Sigmoid colon (tissue), 7 donors: ENCODE measurements around the gene CDH23. TPM values are rescaled to one million over a fixed set of nuclear protein-coding genes. Genes with fewer than 3 reads are reported as not detected.

Experiments used
- DNase-seq: peaks from one replicate; pipeline ENCODE4 v3.0.0-alpha.2; 2019
- H3K27ac ChIP-seq, 4 donors: fragments of 200-600 bp; sonication (generic); one replicate each; pipeline ENCODE4 v1.5.1; 2016 to 2019; ENCODE audit warnings: mild to moderate bottlenecking in 1 of 4
- H3K27me3 ChIP-seq, 3 donors: fragments of 200-600 bp; sonication (generic); one replicate each; pipeline ENCODE4 v1.5.1; 2019; ENCODE audit warnings: mild to moderate bottlenecking in 1 of 3
- H3K36me3 ChIP-seq, 4 donors: fragments of 200-600 bp; sonication (generic); one replicate each; pipeline ENCODE4 v1.5.1; 2016 to 2019
- H3K4me1 ChIP-seq, 4 donors: fragments of 200-600 bp; sonication (generic); one replicate each; pipeline ENCODE4 v1.5.1; 2017 to 2019
- H3K4me3 ChIP-seq, 4 donors: fragments of 200-600 bp; sonication (generic); one replicate each; pipeline ENCODE4 v1.5.1; 2017 to 2019; ENCODE audit warnings: mild to moderate bottlenecking in 2 of 4, moderate library complexity in 1 of 4
- H3K9me3 ChIP-seq, 4 donors: fragments of 200-600 bp in 3 of 4; sonication (generic) in 3 of 4; one replicate each; pipeline versions ENCODE4 v1.5.1 to v1.6.1; 2013 to 2019
- EP300 ChIP-seq, 4 donors: sonication (generic); formaldehyde crosslinking; IDR thresholded peaks; one replicate each; pipeline ENCODE4 v1.6.1; 2017; ENCODE audit warnings: antibody characterized with exemption in 4 of 4
- POLR2A ChIP-seq, 2 donors: fragments of 450-650 bp; IDR thresholded peaks; one replicate each; pipeline ENCODE4 v1.6.1; 2016; ENCODE audit warnings: antibody characterized with exemption in 2 of 2, mild to moderate bottlenecking in 2 of 2, moderate library complexity in 2 of 2
- POLR2AphosphoS5 ChIP-seq, 4 donors: sonication (generic); formaldehyde crosslinking; IDR thresholded peaks; one replicate each; pipeline ENCODE4 v1.6.1; 2017; ENCODE audit warnings: antibody characterized with exemption in 4 of 4
- WGBS, 2 donors: extraction: QIAGEN DNeasy Blood & Tissue Kit; methylation state at CpG; one replicate each; pipeline ENCODE4 v1.1.7; 2013; 5-methylcytosine and 5-hydroxymethylcytosine counted together
- intact Hi-C: fragments of 100-400 bp; cut with DNase I; formaldehyde crosslinking; loops from one replicate; pipeline ENCODE4 v1.15.1; 2023
- polyA plus RNA-seq, 3 donors: library from polyadenylated mRNA; stranded (reverse); fragments of 200-250 nt; gene quantifications; one replicate each; pipeline ENCODE4 v1.2.3, GENCODE V29; 2013
- total RNA-seq, 4 donors: library from RNA; depleted of rRNA; stranded (reverse); fragments of >200 nt; gene quantifications; one replicate each; pipeline ENCODE4 v1.1.0, GENCODE V29; 2016
- TF ChIP-seq, protein P1 (sequence below), 4 experiments: fragments of 450-650 bp in 3 of 4; fragments of 200-600 bp in 1 of 4; IDR thresholded peaks; one replicate each; pipeline ENCODE4 v1.5.1; 2016 to 2019; ENCODE audit warnings: antibody characterized with exemption in 4 of 4, mild to moderate bottlenecking in 3 of 4, moderate library complexity in 2 of 4
- donor health status: healthy with polysubstance abuse.
- donor health status: Bipolar disorder and iron deficiency.
- donor health status: healthy.

Gene CDH23
- total and polyA plus RNA-seq, 7 donors = 1.5 to 7.2 (median 3.0) TPM

DNA sequence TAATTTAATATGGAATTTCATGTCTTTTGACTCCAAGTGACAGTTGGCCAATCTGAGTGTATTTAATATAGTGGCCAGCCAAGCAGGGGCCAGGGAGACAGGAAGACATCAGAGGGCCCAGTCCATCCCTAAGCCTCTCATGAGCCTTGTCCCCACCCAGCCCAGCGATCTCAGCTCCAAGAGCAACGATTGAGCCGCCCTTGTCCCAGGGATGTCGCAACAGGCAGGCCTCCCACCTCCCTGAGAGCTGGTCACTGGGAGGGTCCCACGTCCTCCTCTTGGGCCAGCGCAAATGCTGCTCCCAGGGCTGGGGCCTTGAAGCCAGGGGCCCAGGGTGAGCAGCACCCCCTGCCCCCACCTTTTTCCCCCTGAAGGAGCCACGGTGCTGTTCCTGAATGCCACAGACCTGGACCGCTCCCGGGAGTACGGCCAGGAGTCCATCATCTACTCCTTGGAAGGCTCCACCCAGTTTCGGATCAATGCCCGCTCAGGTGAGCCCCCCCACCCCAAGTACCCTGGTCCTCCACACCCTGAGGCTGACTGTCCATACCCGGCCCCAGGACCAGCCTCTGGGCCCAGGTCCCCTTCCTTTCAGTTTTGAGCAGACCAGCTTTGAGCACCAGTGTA, 293.5 kb downstream of the CDH23 start:
- Histone ChIP-seq H3K36me3 (no peaks in the 10 kb centered on the region), H3K27ac (no peak overlapping the region), H3K4me1 (no peaks in the 10 kb centered on the region), H3K4me3 (no peak overlapping the region), H3K27me3 (no peaks in the 10 kb centered on the region), H3K9me3 (peaks cover 0 to 4% (median 1%) of the 10 kb centered on the region in 4 donors)
- no peak for DNase-seq
- TF ChIP-seq EP300 (IDR thresholded peaks at IDR 0.05) (no peak), POLR2A (IDR thresholded peaks at IDR 0.05) (no peak), POLR2AphosphoS5 (IDR thresholded peaks at IDR 0.05) (no peak)
- TF ChIP-seq, protein P1, sequence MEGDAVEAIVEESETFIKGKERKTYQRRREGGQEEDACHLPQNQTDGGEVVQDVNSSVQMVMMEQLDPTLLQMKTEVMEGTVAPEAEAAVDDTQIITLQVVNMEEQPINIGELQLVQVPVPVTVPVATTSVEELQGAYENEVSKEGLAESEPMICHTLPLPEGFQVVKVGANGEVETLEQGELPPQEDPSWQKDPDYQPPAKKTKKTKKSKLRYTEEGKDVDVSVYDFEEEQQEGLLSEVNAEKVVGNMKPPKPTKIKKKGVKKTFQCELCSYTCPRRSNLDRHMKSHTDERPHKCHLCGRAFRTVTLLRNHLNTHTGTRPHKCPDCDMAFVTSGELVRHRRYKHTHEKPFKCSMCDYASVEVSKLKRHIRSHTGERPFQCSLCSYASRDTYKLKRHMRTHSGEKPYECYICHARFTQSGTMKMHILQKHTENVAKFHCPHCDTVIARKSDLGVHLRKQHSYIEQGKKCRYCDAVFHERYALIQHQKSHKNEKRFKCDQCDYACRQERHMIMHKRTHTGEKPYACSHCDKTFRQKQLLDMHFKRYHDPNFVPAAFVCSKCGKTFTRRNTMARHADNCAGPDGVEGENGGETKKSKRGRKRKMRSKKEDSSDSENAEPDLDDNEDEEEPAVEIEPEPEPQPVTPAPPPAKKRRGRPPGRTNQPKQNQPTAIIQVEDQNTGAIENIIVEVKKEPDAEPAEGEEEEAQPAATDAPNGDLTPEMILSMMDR (IDR thresholded peaks at IDR 0.05) = no peak
- intact Hi-C loops = no loop called here
- WGBS, 2 donors = 86 to 88% methylated on average over 13 of the region's 13 CpGs

DNA sequence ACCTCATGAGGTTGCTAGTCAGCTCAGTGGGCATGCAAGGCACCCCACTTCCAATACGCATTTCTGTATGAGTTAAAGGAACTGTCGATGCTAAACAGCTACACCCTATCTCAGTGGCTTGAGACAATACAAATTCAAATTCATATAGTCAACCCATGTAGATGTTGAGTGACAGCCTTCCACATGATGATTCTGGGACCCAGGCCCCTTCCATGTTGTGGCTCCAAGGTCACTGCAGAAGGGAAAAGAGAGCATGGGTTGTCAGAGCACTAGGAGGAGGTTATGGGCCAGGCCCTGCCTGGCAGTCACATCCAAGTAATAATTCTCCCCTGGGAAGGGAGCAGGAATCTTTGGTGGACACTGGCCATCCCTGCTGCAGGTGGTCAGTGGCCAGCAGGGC, 294.7 kb downstream of the CDH23 start:
- 92 to 94% methylated on average over 2 of the region's 2 CpGs for WGBS, 2 donors
- no peaks in the 10 kb centered on the region for H3K27me3 ChIP-seq
- H3K4me3 ChIP-seq = no peak overlapping the region
- no peaks in the 10 kb centered on the region for H3K4me1 ChIP-seq
- H3K9me3 ChIP-seq = peaks cover 0 to 4% (median 1%) of the 10 kb centered on the region in 4 donors
- no peaks in the 10 kb centered on the region for H3K36me3 ChIP-seq
- intact Hi-C loops = no loop called here
- DNase-seq = no peak
- no peak overlapping the region for H3K27ac ChIP-seq
- no peak for TF ChIP-seq EP300 (IDR thresholded peaks at IDR 0.05)
- no peak for TF ChIP-seq POLR2A (IDR thresholded peaks at IDR 0.05)
- TF ChIP-seq POLR2AphosphoS5 (IDR thresholded peaks at IDR 0.05) = no peak
- TF ChIP-seq, protein P1 (IDR thresholded peaks at IDR 0.05) = no peak

DNA sequence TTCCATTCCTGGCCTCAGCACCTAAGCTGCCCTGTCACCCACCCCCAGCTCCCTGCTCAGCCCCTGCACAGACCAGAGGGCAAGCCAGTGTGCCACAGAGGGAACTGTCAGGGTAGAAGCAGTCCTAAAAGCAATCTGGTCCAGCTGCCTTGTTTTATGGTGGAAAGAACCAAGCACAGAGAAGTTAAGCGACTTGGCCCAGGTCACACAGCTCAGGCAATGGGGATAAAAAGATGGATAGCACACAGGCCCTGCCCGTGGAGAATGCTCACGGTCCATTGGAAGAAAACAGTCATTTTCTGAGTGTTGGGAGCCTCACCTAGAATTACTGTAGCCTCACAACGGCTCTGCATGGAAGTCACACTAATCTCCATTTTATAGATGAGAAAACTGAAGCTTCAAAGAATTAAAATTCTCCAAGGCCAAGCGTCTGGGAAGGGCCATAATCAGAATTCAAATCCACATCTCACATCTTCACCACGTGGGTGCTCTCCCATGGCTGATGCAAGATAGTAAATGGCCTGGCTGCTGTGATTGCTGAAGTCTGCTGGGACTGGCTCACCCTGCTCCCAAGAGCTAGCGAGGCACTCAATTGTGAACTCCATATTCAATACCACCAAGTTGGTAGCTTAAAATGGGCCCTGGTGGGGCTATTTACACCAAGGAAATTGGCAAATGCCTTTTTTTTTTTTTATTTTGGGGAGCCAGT, 296.0 kb downstream of the CDH23 start:
- no peaks in the 10 kb centered on the region for H3K36me3 ChIP-seq

DNA sequence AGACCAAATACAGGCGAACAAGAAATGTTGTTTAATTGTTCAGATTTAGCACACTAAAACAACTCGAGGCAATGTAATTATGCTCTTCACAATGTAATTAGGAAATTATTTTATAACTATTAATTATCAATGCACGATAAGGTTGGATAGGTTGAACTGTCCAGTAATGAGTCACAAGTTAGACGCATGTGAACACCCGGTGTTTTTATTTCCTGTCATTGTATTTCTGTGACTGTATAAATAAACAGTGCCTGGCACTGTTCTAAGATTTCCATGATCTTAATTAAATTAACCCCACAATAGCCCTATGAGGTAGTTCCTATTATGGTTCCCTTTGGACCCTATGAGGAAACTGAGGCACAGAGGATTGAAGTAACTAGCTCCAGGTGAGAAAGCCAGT, 296.7 kb downstream of the CDH23 start:
- H3K36me3 ChIP-seq = no peaks in the 10 kb centered on the region
- H3K27ac ChIP-seq = peak overlapping the region in 2 of 4 donors; percentile 22 to 28
- H3K27me3 ChIP-seq = no peaks in the 10 kb centered on the region
- TF ChIP-seq POLR2A (IDR thresholded peaks at IDR 0.05) = no peak
- TF ChIP-seq POLR2AphosphoS5 (IDR thresholded peaks at IDR 0.05) = no peak
- TF ChIP-seq, protein P1 (IDR thresholded peaks at IDR 0.05) = no peak
- no peak for TF ChIP-seq EP300 (IDR thresholded peaks at IDR 0.05)
- no peak overlapping the region for H3K4me3 ChIP-seq
- 39 to 60% methylated on average over 5 of the region's 5 CpGs for WGBS, 2 donors
- H3K4me1 ChIP-seq = no peaks in the 10 kb centered on the region
- intact Hi-C loops = no loop called here
- DNase-seq = no peak
- H3K9me3 ChIP-seq = peaks cover 0 to 4% (median 1%) of the 10 kb centered on the region in 4 donors

More for the DNA sequence above, 296.0 kb downstream of the CDH23 start:
- Histone ChIP-seq H3K27me3 (no peaks in the 10 kb centered on the region), H3K9me3 (peaks cover 0 to 4% (median 1%) of the 10 kb centered on the region in 4 donors), H3K27ac (no peak overlapping the region), H3K4me3 (no peak overlapping the region), H3K4me1 (no peaks in the 10 kb centered on the region)
- no peak for TF ChIP-seq POLR2A (IDR thresholded peaks at IDR 0.05)
- TF ChIP-seq, protein P1 (IDR thresholded peaks at IDR 0.05) = no peak
- no peak for TF ChIP-seq POLR2AphosphoS5 (IDR thresholded peaks at IDR 0.05)
- TF ChIP-seq EP300 (IDR thresholded peaks at IDR 0.05) = no peak
- intact Hi-C loops = no loop called here
- no peak for DNase-seq
- 81 to 84% methylated on average over 7 of the region's 7 CpGs for WGBS, 2 donors
